Measurements from ENCODE around the gene ZNF19. TPM values are rescaled to one million over a fixed set of nuclear protein-coding genes. Genes with fewer than 3 reads are reported as not detected.

The ZNF19 gene
- total RNA-seq, 1 donor from 2014 or later: 7.5 TPM

Other genes starting within 250 kb of the ZNF19 start
- gene CMTR2, start 199.9 kb downstream of the ZNF19 start, total RNA-seq (ENCODE audit: unreplicated experiment): 26.7 TPM
- 12.9 TPM for gene CALB2, start 130.6 kb downstream of the ZNF19 start, total RNA-seq (ENCODE audit: unreplicated experiment)
- not detected for gene TLE7, start 47.3 kb downstream of the ZNF19 start, total RNA-seq (ENCODE audit: unreplicated experiment)
- gene ZNF23, start 27.1 kb downstream of the ZNF19 start, total RNA-seq (ENCODE audit: unreplicated experiment): 8.3 TPM
- 0.13 TPM for gene CHST4, start 37.1 kb upstream of the ZNF19 start, total RNA-seq (ENCODE audit: unreplicated experiment)
- gene TAT, start 87.8 kb upstream of the ZNF19 start, total RNA-seq (ENCODE audit: unreplicated experiment): not detected
- gene MARVELD3, start 136.9 kb upstream of the ZNF19 start, total RNA-seq (ENCODE audit: unreplicated experiment): 3.9 TPM
- gene PHLPP2, start 235.4 kb upstream of the ZNF19 start, total RNA-seq (ENCODE audit: unreplicated experiment): 7.3 TPM

All from endothelial cell (in vitro differentiated cells).